IPS DF 4.7 (cell line): Measurements from ENCODE around the gene RFPL1.
"Not testable (repeated sequence)": the region's sequence is repeated elsewhere in the genome, so short reads cannot be mapped to it uniquely, and the experiment has no call there.

ENCODE experiments used
- DNase-seq: peaks from one replicate; pipeline ENCODE4 v3.0.0-alpha.2; 2013; ENCODE audit warnings: low spot score; ENCODE audit errors: extremely low read depth

The RFPL1 gene

DNA sequence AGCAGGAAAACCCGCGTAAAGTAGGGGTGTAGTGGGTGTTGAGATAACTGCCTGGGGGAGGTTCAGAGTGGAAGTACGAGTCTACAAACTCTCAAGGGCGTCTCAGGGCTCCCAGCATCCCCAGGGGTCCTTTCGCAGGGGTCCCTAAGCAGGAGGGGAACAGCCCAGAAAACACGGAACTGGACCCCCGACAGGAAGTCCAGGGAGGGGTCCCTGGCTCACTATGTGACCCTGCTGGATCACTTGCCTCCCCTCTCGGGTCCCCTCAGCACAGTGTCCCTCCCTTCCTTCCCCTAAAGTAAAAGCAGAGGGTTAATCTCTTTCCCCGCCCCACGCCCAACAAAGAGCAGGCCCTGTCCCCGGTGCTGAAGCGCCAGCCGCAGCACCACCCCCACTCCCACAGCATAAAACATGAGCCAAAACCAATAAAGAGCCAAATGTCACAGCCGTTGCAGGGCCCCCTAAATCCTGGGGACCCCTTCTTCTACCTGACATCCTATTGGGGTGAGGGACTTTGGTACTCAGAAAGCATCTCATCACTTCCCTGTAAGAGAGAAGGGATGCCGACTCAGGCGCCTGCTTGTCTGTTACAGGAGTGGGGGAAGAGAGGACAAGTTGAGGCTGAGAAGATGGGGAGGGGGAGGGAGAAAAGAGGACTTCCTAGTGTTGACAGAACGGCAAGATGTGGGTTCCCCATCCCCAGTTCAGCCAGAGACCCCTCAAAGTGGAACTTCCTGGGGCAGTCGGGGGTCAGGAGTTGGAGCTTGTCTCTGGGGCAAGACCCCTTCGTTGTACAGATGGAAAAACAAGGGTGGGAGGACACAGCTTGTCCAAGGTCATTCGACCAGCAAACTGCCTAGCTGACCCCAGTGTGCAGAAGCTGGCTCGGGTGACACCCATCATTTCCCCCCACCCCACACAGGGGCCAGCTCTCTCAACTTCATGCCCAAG is 40.2 kb downstream of the RFPL1 start:
- DNase-seq, result no peak

DNA sequence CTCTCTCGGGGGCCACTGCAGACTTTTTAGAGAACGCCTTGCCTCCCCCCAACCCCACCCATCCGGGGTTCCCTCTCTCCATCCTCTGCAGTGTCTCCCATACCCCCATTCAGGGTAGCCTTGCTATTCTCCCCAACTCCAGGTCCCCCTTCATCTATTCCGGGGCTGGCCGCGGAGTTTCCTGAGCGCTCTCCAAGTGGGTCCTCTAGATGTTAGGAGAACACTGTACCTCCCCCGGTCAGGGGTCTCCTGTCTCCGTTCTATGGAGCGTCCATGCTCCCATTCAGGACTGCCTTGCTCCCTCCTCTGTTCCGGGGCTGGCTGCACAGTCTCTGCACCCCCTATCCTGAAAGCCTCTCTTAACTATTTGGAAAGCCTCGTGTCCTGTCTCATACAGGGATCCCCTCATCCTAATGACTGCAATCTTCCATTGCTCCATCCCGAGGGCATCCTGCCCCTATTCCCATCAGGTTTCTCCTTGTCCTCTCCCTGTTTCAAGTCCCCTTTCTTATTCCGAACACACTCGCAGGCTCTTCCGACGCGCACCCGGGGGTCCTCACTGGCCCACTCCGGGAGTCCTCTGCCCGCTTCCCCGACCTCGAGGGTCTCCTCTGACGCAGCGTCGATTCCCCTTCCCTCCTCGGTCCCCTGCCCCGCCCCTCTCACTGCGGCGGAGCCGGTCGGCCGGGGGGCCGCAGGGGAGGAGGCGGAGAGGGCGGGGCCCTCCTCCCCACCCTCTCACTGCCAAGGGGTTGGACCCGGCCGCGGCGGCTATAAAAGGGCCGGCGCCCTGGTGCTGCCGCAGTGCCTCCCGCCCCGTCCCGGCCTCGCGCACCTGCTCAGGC is 41.3 kb downstream of the RFPL1 start, which contains the start of gene NEFH:
NEFH (plus strand) TSS at position 802 of the 845 bp plus-strand sequence. CDS start 45 bp downstream, outside the sequence.
- no peak for DNase-seq

DNA sequence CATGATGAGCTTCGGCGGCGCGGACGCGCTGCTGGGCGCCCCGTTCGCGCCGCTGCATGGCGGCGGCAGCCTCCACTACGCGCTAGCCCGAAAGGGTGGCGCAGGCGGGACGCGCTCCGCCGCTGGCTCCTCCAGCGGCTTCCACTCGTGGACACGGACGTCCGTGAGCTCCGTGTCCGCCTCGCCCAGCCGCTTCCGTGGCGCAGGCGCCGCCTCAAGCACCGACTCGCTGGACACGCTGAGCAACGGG is 41.8 kb downstream of the RFPL1 start:
- no peak for DNase-seq

DNA sequence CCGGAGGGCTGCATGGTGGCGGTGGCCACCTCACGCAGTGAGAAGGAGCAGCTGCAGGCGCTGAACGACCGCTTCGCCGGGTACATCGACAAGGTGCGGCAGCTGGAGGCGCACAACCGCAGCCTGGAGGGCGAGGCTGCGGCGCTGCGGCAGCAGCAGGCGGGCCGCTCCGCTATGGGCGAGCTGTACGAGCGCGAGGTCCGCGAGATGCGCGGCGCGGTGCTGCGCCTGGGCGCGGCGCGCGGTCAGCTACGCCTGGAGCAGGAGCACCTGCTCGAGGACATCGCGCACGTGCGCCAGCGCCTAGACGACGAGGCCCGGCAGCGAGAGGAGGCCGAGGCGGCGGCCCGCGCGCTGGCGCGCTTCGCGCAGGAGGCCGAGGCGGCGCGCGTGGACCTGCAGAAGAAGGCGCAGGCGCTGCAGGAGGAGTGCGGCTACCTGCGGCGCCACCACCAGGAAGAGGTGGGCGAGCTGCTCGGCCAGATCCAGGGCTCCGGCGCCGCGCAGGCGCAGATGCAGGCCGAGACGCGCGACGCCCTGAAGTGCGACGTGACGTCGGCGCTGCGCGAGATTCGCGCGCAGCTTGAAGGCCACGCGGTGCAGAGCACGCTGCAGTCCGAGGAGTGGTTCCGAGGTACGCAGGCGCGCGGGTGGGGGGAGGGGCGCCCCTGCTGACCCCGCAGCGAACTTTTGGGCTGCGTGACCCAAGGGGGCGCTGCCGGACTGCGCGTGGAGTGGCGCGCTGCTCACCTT is 42.3 kb downstream of the RFPL1 start:
- DNase-seq, result no peak

DNA sequence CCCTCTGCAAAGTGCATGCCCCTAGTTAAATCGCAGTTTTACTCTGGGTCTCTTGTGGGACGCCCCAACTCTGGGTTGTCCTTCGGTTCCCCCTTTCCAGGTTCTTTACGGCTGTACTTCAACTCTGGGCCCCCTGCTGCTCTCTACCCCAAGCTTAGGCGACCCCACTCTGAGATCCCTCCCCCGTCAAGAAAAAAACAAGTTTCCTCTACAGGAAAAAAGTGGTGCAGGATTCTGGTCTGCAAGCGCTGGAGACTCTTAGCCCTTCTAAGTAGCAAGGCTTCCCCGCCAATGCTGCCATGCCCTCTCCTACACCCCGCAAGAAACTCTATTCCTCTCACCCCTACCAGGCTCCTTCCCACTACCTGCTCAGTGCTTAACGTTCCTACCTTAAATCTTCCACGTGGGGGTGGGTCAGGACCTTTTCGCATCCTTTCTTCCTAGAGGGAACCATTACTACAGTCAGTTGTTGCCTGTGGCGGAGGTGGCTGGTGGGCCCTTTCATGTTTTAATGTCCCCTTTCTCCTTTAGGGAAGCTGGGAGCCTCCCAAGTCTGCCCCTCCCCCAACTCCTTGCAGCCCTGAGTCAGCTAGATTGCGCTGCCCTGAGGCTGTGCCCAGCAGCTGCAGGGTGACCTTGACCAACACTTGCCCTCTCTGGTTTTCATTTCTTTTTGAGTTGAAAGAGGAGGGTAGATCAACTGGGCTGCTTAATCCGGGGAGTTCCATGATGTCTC is 43.0 kb downstream of the RFPL1 start:
- no peak for DNase-seq

DNA sequence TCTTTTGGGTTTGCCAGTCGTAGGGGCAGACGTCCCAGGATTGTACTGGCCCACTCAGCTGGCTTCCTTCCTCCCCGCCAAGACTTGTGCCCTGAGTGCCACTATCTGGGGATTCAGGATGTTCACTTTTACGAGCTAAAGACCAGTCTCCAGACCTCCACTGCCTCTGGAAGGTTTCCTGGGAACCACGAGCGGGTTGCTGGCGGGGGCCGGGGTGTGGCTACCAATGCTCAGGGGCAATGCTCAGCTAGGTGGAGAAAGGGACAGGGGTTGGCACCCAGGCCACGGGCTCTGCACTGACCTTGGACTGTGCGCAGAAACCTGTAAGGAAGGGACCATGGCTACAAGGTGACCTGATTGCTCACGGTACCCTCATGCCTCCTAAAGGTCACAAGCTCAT is 43.9 kb downstream of the RFPL1 start:
- DNase-seq, result no peak

DNA sequence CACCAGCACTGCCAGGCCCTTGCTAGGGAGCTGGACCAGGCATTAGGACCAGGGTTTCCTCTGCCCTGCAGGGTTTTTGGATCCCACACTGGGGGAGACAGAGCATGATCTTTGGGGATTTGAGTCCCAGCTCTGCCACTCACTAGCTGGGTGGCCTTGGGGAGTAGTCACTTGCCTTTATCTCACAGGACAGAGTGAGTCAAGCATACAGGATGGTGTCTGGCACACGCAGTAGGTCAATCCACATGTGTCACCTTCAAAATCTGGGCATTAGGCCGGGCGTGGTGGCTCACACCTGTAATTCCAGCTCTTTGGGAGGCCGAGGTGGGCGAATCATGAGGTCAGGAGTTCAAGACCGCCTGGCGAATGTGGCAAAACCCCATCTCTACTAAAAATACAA is 44.3 kb downstream of the RFPL1 start:
- DNase-seq, result no peak

DNA sequence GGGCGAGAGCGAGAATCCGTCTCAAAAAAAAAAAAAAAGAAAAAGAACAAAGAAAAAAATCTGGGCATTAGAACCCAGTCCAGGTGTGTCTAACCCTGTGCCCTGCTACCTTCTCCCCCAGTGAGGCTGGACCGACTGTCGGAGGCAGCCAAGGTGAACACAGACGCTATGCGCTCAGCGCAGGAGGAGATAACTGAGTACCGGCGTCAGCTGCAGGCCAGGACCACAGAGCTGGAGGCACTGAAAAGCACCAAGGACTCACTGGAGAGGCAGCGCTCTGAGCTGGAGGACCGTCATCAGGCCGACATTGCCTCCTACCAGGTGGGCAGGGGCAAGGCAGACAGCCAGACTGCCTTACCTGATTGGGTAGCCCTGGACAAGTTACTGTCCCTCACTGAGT is 44.9 kb downstream of the RFPL1 start:
- no peak for DNase-seq

DNA sequence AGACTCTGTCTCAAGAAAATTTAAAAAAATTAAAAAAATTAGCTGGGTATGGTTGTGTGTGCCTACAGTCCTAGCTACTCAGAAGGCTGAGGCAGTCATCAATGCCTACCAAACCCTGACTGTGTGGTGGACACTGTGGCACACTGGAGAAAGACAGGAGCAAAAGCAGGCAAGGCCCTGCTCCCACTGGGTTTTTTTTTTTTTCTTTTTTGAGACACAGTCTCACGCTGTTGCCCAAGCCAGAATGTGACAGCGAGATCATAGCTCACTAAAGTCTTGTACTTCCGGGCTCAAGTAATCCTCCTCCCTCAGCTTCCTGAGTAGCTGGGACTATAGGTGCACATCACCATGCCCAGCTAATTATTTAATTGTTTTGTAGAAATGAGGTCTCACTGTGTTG is 46.3 kb downstream of the RFPL1 start:
- DNase-seq, result no peak

DNA sequence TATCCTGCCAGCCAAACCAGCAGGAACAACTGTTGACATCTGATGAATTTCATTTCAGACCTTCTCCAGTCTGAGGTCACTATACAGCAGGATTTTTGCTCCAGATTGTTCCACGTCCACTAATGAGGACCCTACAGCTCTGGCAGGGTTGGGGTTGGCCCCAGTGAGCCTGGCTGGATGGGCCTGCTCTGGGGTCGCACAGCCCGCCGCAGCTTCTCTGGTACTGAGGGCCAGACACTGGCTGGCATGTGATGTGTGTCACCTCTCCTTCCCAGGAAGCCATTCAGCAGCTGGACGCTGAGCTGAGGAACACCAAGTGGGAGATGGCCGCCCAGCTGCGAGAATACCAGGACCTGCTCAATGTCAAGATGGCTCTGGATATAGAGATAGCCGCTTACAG is 47.1 kb downstream of the RFPL1 start:
- no peak for DNase-seq

DNA sequence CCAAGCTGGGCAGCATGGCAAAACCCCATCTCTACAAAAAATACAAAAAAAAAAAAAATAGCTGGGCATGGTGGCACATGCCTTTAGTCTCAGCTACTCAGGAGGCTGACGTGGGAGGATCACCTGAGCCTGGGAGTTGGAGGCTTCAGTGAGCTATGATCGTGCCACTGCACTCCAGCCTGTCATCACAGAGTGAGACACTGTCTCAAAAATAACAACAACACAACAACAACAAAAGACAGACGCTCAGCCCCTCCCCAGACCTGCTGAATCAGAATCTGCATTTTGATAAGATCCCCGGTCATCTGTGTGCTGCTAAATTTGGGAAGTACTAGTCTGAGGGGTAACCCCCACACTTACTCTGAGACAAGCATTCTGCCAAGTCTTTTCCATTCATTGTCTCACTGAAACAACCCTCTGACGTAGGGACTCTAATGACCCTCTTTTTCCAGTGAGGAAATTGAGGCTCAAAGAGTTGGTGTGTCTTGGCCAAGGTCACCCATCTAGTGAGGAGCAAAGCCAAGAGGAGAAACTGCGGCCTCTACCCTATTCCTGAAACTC is 49.1 kb downstream of the RFPL1 start:
- no peak for DNase-seq

DNA sequence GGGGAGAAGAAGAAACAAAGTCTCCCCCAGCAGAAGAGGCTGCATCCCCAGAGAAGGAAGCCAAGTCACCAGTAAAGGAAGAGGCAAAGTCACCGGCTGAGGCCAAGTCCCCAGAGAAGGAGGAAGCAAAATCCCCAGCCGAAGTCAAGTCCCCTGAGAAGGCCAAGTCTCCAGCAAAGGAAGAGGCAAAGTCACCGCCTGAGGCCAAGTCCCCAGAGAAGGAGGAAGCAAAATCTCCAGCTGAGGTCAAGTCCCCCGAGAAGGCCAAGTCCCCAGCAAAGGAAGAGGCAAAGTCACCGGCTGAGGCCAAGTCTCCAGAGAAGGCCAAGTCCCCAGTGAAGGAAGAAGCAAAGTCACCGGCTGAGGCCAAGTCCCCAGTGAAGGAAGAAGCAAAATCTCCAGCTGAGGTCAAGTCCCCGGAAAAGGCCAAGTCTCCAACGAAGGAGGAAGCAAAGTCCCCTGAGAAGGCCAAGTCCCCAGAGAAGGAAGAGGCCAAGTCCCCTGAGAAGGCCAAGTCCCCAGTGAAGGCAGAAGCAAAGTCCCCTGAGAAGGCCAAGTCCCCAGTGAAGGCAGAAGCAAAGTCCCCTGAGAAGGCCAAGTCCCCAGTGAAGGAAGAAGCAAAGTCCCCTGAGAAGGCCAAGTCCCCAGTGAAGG is 50.9 kb downstream of the RFPL1 start:
- DNase-seq, result not testable (repeated sequence)

DNA sequence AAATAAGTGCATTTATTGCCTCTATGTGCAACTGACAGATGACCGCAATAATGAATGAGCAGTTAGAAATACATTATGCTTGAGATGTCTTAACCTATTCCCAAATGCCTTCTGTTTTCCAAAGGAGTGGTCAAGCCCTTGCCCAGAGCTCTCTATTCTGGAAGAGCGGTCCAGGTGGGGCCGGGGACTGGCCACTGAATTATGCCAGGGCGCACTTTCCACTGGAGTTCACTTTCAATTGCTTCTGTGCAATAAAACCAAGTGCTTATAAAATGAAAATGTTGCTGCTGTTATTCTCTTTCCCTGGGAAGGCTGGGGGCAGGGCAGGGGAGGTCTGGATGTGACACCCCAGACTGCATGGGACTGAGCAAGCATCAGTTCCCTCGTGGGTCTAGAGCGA is 52.6 kb downstream of the RFPL1 start:
- DNase-seq, result no peak
